Middle frontal gyrus (tissue), 1 donor: ENCODE data around the gene SORCS2.

ENCODE experiments used
- DNase-seq: peaks from one replicate; pipeline ENCODE4 v3.0.0-alpha.2; 2015; ENCODE audit warnings: low spot score; ENCODE audit errors: extremely low spot score

SORCS2 gene

GRCh38 chr4:7539659-7540058 lies 347.3 kb downstream of the SORCS2 start:
- DNase-seq, result no peak

- DNase-seq, result no peak
Measured at GRCh38 chr4:7540206-7540605, 347.9 kb downstream of the SORCS2 start.

- no peak for DNase-seq
Measured at GRCh38 chr4:7540654-7541413, 348.5 kb downstream of the SORCS2 start.

GRCh38 chr4:7541414-7541810 lies 349.1 kb downstream of the SORCS2 start:
- no peak for DNase-seq

GRCh38 chr4:7542781-7543180 lies 350.4 kb downstream of the SORCS2 start:
- no peak for DNase-seq

GRCh38 chr4:7546152-7546808 lies 353.9 kb downstream of the SORCS2 start:
- no peak for DNase-seq

GRCh38 chr4:7546809-7547367 lies 354.6 kb downstream of the SORCS2 start:
- DNase-seq, result no peak

- no peak for DNase-seq
Measured at GRCh38 chr4:7547368-7548040, 355.2 kb downstream of the SORCS2 start.

- DNase-seq, result no peak
Measured at GRCh38 chr4:7549866-7550265, 357.5 kb downstream of the SORCS2 start.

- no peak for DNase-seq
Measured at GRCh38 chr4:7552466-7552865, 360.1 kb downstream of the SORCS2 start.

- no peak for DNase-seq
Measured at GRCh38 chr4:7553280-7553679, 360.9 kb downstream of the SORCS2 start.

GRCh38 chr4:7554905-7555304 lies 362.6 kb downstream of the SORCS2 start:
- DNase-seq, result no peak

GRCh38 chr4:7556558-7556957 lies 364.2 kb downstream of the SORCS2 start:
- DNase-seq, result no peak

GRCh38 chr4:7557456-7557855 lies 365.1 kb downstream of the SORCS2 start:
- no peak for DNase-seq

GRCh38 chr4:7558436-7558835 lies 366.1 kb downstream of the SORCS2 start:
- DNase-seq, result no peak

GRCh38 chr4:7559316-7559715 lies 367.0 kb downstream of the SORCS2 start:
- no peak for DNase-seq

- no peak for DNase-seq
Measured at GRCh38 chr4:7559741-7560395, 367.5 kb downstream of the SORCS2 start.

- DNase-seq, result no peak
Measured at GRCh38 chr4:7561557-7561956, 369.2 kb downstream of the SORCS2 start.

GRCh38 chr4:7564242-7564641 lies 371.9 kb downstream of the SORCS2 start:
- no peak for DNase-seq

- no peak for DNase-seq
Measured at GRCh38 chr4:7565483-7565882, 373.1 kb downstream of the SORCS2 start.
